ENCODE measurements around the gene KCTD10. TPM values are rescaled to one million over a fixed set of nuclear protein-coding genes. Genes with fewer than 3 reads are reported as not detected.

The KCTD10 gene
- total RNA-seq, 1 donor from 2014 or later = 80.4 TPM

DNA sequence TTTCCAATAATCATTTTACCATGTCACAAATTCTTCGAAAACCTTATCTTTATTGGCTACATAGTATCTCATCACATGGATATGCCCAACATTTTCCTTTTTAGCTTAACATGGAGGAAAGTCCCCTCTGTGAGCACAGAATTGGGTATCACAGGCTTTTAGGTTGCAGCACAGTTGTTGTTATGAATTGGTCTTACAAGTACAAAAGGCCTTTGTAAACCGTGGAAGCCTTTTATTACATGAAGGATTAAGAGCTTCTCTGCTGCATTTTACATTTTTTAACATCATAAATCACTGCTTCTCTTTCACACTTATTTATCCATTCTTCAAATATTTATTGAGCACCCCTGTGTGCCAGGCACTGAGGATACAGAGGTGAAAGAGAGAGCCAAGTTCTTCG lies 26.5 kb upstream of the KCTD10 start:
- Mint-ChIP-seq H3K27ac (ENCODE audit: unreplicated experiment) (no peak overlapping the region), H3K4me3 (ENCODE audit: unreplicated experiment) (no peak overlapping the region), H3K27me3 (ENCODE audit: low read depth) (no peaks in the 10 kb centered on the region), H3K4me1 (ENCODE audit: low read depth) (no peaks in the 10 kb centered on the region), H3K9me3 (ENCODE audit: low read depth) (no peaks in the 10 kb centered on the region), H3K36me3 (ENCODE audit: low read depth) (peaks cover 33% of the 10 kb centered on the region)
- no peak for TF ChIP-seq CTCF (IDR thresholded peaks at IDR 0.05)
- DNase-seq (ENCODE audit: low spot score) = no peak

DNA sequence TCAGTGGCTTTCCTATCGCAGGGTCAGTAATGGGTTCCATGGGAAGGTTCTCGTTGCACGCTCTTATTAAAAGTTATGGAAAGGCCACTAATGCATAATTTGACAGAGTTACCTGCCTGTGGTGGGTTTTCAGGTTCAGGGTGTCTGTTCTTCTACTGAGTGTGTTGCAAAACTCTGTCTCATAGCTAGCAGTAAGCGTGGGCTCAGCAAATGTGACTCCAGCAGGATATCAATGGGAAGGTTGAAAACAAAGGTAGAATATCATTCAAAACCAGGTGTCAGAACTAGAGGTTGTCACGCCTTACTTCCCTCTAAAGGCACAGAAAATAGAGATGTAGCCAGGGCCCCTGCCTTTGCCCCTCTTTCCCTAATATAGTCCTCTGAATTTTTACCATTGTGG lies 25.2 kb upstream of the KCTD10 start:
- no peaks in the 10 kb centered on the region for H3K9me3 Mint-ChIP-seq (ENCODE audit: low read depth)
- peaks cover 34% of the 10 kb centered on the region for H3K36me3 Mint-ChIP-seq (ENCODE audit: low read depth)
- H3K27ac Mint-ChIP-seq (ENCODE audit: unreplicated experiment) = no peak overlapping the region
- TF ChIP-seq CTCF (IDR thresholded peaks at IDR 0.05) = no peak
- no peaks in the 10 kb centered on the region for H3K27me3 Mint-ChIP-seq (ENCODE audit: low read depth)
- DNase-seq (ENCODE audit: low spot score) = no peak
- no peak overlapping the region for H3K4me3 Mint-ChIP-seq (ENCODE audit: unreplicated experiment)
- no peaks in the 10 kb centered on the region for H3K4me1 Mint-ChIP-seq (ENCODE audit: low read depth)

DNA sequence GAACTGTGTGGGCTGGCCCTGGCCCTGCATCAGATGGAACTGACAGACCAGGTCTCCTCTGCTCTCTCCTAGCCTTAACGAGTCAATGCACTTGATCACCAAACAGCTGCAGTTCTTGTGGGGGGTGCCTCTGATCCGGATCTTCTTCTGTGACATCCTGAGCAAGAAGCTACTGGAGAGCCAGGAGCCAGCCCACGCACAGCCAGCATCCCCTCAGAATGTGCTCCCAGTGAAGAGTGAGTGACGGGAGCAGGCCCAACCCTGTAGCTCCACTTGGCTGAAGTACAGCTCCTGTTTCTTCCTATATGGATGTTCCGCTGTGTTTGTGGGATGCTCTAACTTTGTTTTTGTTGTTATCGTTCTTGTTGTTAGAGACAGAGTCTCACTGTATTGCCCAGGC lies 24.2 kb upstream of the KCTD10 start:
- H3K27me3 Mint-ChIP-seq (ENCODE audit: low read depth) = no peaks in the 10 kb centered on the region
- no peak for DNase-seq (ENCODE audit: low spot score)
- no peak overlapping the region for H3K4me3 Mint-ChIP-seq (ENCODE audit: unreplicated experiment)
- H3K9me3 Mint-ChIP-seq (ENCODE audit: low read depth) = no peaks in the 10 kb centered on the region
- peaks cover 35% of the 10 kb centered on the region for H3K36me3 Mint-ChIP-seq (ENCODE audit: low read depth)
- no peaks in the 10 kb centered on the region for H3K4me1 Mint-ChIP-seq (ENCODE audit: low read depth)
- TF ChIP-seq CTCF (IDR thresholded peaks at IDR 0.05) = no peak
- no peak overlapping the region for H3K27ac Mint-ChIP-seq (ENCODE audit: unreplicated experiment)

GRCh38 chr12:109500406-109501185 lies 23.5 kb upstream of the KCTD10 start:
- peaks cover 3% of the 10 kb centered on the region for H3K9me3 Mint-ChIP-seq (ENCODE audit: low read depth)
- no peak for DNase-seq (ENCODE audit: low spot score)
- no peak overlapping the region for H3K27ac Mint-ChIP-seq (ENCODE audit: unreplicated experiment)
- H3K4me1 Mint-ChIP-seq (ENCODE audit: low read depth) = no peaks in the 10 kb centered on the region
- no peak overlapping the region for H3K4me3 Mint-ChIP-seq (ENCODE audit: unreplicated experiment)
- H3K36me3 Mint-ChIP-seq (ENCODE audit: low read depth) = peaks cover 40% of the 10 kb centered on the region
- no peaks in the 10 kb centered on the region for H3K27me3 Mint-ChIP-seq (ENCODE audit: low read depth)
- TF ChIP-seq CTCF (IDR thresholded peaks at IDR 0.05) = no peak

DNA sequence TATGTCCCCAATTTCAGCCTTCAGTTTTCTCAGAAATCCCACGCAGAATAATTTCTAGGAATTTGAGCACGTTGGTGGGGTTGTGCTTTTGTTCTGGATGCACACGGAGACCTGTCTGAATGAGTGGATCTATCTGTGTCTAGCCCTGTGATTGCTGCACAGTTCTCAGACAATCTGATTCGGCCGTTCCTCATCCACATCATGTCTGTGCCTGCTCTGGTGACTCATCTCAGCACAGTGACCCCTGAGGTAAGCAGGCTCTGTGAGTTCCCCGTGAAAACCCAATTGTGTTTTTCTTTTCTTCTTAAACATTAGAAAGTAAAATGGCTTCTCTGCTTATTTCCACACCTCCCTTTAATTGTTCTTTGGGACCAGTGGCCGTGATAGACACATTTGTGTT lies 20.6 kb upstream of the KCTD10 start:
- peaks cover 37% of the 10 kb centered on the region for H3K36me3 Mint-ChIP-seq (ENCODE audit: low read depth)
- no peak overlapping the region for H3K4me3 Mint-ChIP-seq (ENCODE audit: unreplicated experiment)
- H3K9me3 Mint-ChIP-seq (ENCODE audit: low read depth) = peaks cover 5% of the 10 kb centered on the region
- H3K27me3 Mint-ChIP-seq (ENCODE audit: low read depth) = no peaks in the 10 kb centered on the region
- H3K4me1 Mint-ChIP-seq (ENCODE audit: low read depth) = no peaks in the 10 kb centered on the region
- H3K27ac Mint-ChIP-seq (ENCODE audit: unreplicated experiment) = no peak overlapping the region
- DNase-seq (ENCODE audit: low spot score) = no peak
- TF ChIP-seq CTCF (IDR thresholded peaks at IDR 0.05) = no peak
